ENCODE measurements around the gene RFTN1.

DNA sequence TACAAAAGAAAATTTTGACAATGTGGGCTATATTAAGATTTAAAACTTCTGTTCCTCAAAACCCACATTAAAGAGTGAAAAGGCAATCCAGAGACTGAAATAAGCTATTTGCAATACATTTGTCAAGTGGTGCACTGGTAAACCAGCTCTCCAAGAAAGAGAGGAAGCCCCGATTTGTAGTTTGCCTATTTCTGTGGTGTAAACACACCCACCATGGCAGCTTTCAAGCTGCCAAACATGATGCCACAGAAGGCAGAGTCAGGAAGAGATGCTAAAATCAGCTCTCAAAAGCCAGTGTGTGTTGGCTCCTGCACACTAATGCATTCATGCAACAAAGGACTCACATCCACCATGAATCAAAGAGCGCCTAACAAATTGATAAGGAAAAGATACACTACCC lies 17.5 kb downstream of the RFTN1 start:
- TF ChIP-seq MXI1 (IDR thresholded peaks at IDR 0.05; ENCODE audit: low read depth, low read length) (no peak), SPI1 (IDR thresholded peaks at IDR 0.05; ENCODE audit: borderline replicate concordance, insufficient read depth, low read depth, low read length) (no peak), EZH2 (IDR thresholded peaks at IDR 0.05; ENCODE audit: borderline replicate concordance, control insufficient read depth, low read depth, low read length) (no peak), HDAC6 (IDR thresholded peaks at IDR 0.05; ENCODE audit: unreplicated experiment) (no peak), POLR2AphosphoS5 (IDR thresholded peaks at IDR 0.05; ENCODE audit: low read length) (no peak)
- TF ChIP-seq, protein P1, sequence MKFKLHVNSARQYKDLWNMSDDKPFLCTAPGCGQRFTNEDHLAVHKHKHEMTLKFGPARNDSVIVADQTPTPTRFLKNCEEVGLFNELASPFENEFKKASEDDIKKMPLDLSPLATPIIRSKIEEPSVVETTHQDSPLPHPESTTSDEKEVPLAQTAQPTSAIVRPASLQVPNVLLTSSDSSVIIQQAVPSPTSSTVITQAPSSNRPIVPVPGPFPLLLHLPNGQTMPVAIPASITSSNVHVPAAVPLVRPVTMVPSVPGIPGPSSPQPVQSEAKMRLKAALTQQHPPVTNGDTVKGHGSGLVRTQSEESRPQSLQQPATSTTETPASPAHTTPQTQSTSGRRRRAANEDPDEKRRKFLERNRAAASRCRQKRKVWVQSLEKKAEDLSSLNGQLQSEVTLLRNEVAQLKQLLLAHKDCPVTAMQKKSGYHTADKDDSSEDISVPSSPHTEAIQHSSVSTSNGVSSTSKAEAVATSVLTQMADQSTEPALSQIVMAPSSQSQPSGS (IDR thresholded peaks at IDR 0.05; ENCODE audit: low read length) = no peak
- TF ChIP-seq, protein P2, sequence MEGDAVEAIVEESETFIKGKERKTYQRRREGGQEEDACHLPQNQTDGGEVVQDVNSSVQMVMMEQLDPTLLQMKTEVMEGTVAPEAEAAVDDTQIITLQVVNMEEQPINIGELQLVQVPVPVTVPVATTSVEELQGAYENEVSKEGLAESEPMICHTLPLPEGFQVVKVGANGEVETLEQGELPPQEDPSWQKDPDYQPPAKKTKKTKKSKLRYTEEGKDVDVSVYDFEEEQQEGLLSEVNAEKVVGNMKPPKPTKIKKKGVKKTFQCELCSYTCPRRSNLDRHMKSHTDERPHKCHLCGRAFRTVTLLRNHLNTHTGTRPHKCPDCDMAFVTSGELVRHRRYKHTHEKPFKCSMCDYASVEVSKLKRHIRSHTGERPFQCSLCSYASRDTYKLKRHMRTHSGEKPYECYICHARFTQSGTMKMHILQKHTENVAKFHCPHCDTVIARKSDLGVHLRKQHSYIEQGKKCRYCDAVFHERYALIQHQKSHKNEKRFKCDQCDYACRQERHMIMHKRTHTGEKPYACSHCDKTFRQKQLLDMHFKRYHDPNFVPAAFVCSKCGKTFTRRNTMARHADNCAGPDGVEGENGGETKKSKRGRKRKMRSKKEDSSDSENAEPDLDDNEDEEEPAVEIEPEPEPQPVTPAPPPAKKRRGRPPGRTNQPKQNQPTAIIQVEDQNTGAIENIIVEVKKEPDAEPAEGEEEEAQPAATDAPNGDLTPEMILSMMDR (IDR thresholded peaks at IDR 0.05 in 2 of 3, conservative IDR thresholded peaks at IDR 0.05 in 1 of 3; ENCODE audit: control insufficient read depth in 2 of 3, extremely low read depth in 1 of 3, insufficient read depth in 1 of 3, low read depth in 3 of 3, low read length in 3 of 3) = no peak
- TF ChIP-seq, protein P3, sequence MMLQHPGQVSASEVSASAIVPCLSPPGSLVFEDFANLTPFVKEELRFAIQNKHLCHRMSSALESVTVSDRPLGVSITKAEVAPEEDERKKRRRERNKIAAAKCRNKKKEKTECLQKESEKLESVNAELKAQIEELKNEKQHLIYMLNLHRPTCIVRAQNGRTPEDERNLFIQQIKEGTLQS (IDR thresholded peaks at IDR 0.05; ENCODE audit: borderline replicate concordance, extremely low read depth, low read depth, low read length) = no peak
